Bronchial epithelial cell (primary cell): Measurements from ENCODE around the gene TTI1. TPM values are rescaled to one million over a fixed set of nuclear protein-coding genes. Genes with fewer than 3 reads are reported as not detected.

Source experiments
- DNase-seq: peaks from one replicate; pipeline ENCODE4 v3.0.0-alpha.2; 2010; ENCODE audit warnings: low read depth
- FAIRE-seq: peaks from 2 replicates; lab custom pipeline; 2011; peaks lifted over from hg19 to GRCh38; lab: Jason Lieb, UNC
- H3K27me3 ChIP-seq: 2 replicates; pipeline ENCODE4 v1.5.1; 2011; ENCODE audit warnings: low read length; ENCODE audit not compliant: control insufficient read depth, insufficient read depth
- H3K36me3 ChIP-seq: 2 replicates; pipeline ENCODE4 v1.5.1; 2011; ENCODE audit warnings: low read length; ENCODE audit not compliant: control insufficient read depth, insufficient read depth
- H3K4me3 ChIP-seq: 2 replicates; pipeline ENCODE4 v1.5.1; 2011; ENCODE audit warnings: mild to moderate bottlenecking, low read depth, low read length, control low read depth
- CTCF ChIP-seq: IDR thresholded peaks from 2 replicates; pipeline ENCODE4 v1.5.1; 2011; ENCODE audit warnings: mild to moderate bottlenecking, moderate library complexity, low read length, control low read depth, inconsistent platforms; ENCODE audit not compliant: insufficient read depth, severe bottlenecking
- total RNA-seq: library from RNA; depleted of rRNA; stranded (reverse); fragments of >200 nt; gene quantifications from 2 replicates; pipeline ENCODE4 v1.2.1, GENCODE V29; 2014

Gene TTI1
- total RNA-seq, 1 donor from 2014 or later = 14.7 TPM

- H3K4me3 ChIP-seq = no peak overlapping the region
- DNase-seq (peak; percentile 91), FAIRE-seq (peak; percentile 28)
- H3K27me3 ChIP-seq = no peaks in the 10 kb centered on the region
- peaks cover 23% of the 10 kb centered on the region for H3K36me3 ChIP-seq
- no peak for TF ChIP-seq CTCF
Observed at GRCh38 chr20:37994512-37994911, 38.7 kb downstream of the TTI1 start.

DNA sequence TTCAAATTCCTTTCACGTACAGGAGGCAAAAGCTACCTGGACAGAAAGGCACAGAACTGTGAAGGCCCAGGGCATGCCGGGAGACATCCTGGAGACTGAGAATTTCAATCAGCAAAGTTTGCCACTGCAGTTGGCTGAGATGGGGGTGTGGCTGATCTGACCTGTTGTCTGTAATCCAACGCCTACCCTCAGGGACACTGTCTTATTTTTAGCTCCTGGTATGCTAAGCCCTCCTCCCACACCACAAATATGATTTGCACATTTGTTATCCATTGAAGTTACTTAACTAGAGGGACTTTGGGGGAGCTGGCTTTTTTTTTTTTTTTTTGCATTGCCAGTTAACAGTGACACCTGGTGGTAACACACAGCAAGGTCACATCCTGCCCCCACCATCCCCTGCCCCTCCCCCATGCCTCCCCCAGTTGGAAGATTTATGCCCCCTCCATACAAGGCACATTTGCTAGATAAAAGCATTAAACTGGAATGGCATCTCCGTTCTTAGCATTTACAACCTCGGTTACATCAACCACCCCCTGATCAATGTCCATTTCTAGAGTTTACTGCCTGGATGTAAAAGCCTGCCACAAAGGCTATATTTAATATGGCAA is 40.4 kb downstream of the TTI1 start:
- FAIRE-seq = no peak
- TF ChIP-seq CTCF = peak; percentile 51
- H3K4me3 ChIP-seq = no peak overlapping the region
- no peaks in the 10 kb centered on the region for H3K27me3 ChIP-seq
- peak; percentile 92 for DNase-seq
- H3K36me3 ChIP-seq = peaks cover 17% of the 10 kb centered on the region

DNA sequence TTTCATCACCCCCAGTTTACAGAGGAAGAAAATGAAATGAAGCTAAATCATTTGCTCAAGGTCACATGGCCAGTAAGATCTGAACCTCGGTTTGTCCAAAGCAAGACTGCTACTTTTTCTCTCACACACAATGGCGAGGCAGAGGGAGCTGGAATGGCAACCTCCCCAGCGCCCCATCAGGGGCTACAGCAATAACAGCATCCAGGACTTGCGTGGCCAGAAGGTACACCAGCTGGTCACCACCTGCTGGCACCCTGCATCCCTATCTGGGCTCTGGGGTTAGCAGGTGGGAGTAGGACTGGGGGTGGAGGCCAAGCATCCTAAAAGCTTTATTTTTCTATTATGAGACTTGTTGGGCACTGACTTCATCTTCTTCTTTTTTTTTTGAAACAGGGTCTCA is 41.3 kb downstream of the TTI1 start:
- FAIRE-seq (no peak), DNase-seq (no peak)
- no peak overlapping the region for H3K4me3 ChIP-seq
- TF ChIP-seq CTCF = no peak
- H3K36me3 ChIP-seq = peaks cover 16% of the 10 kb centered on the region
- no peaks in the 10 kb centered on the region for H3K27me3 ChIP-seq

DNA sequence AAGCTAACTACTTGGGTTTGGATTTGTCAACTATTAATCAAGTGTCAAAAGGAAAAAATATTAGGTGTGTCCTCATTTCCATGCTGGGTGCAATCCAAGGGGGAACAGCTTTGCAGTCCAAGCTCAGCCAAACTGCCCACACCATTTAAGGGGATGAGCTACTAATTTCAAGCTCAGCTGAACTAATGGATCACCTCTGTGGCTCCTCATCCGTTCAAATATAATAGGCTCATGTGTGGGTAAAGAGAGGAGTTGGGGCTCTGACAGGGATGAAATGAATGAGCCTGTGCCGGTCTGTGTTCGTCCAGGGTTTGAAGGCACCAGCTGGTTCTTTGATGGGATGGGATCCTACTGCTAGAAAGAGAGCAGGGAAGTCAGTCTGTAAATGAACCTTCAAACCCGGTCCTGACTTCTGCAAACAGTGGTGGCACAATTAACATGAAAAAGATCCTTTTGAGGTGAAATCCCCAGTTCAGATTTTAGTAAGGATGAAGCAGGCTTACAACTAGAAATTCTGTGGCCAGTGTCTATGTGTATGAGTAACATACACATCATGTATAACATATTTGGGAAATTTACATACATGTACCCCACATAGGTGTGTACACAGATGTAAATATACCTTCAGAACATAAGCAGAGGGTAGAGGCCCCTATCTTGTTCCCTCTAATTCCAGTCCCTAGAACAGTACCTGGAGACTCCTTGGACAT is 41.9 kb downstream of the TTI1 start:
- TF ChIP-seq CTCF = no peak
- FAIRE-seq (no peak), DNase-seq (peak; percentile 9)
- no peaks in the 10 kb centered on the region for H3K27me3 ChIP-seq
- H3K36me3 ChIP-seq = peaks cover 12% of the 10 kb centered on the region
- H3K4me3 ChIP-seq = no peak overlapping the region

- DNase-seq (peak; percentile 96), FAIRE-seq (no peak)
- no peaks in the 10 kb centered on the region for H3K27me3 ChIP-seq
- no peak overlapping the region for H3K4me3 ChIP-seq
- peaks cover 7% of the 10 kb centered on the region for H3K36me3 ChIP-seq
- TF ChIP-seq CTCF = no peak
Observed at GRCh38 chr20:37990571-37991151, 42.6 kb downstream of the TTI1 start.
